ENCODE data around the gene NR4A3.

Gene NR4A3

GRCh38 chr9:99860266-99860665, 38.6 kb downstream of the NR4A3 start:
- Mint-ChIP-seq H3K4me1 (peaks cover 41% of the 10 kb centered on the region), H3K27ac (peak overlapping the region; percentile 89), H3K4me3 (peak overlapping the region; percentile 54), H3K9me3 (no peaks in the 10 kb centered on the region), H3K27me3 (ENCODE audit: low read depth, poor library complexity) (peaks cover 14% of the 10 kb centered on the region), H3K36me3 (ENCODE audit: low read depth) (no peaks in the 10 kb centered on the region)
- DNase-seq = no peak
- no peak for TF ChIP-seq CTCF (IDR thresholded peaks at IDR 0.05)

GRCh38 chr9:99863955-99864354, 42.3 kb downstream of the NR4A3 start:
- Mint-ChIP-seq H3K4me1 (peaks cover 38% of the 10 kb centered on the region), H3K36me3 (ENCODE audit: low read depth) (no peaks in the 10 kb centered on the region), H3K27ac (no peak overlapping the region), H3K27me3 (ENCODE audit: low read depth, poor library complexity) (peaks cover 14% of the 10 kb centered on the region), H3K9me3 (no peaks in the 10 kb centered on the region), H3K4me3 (no peak overlapping the region)
- no peak for TF ChIP-seq CTCF (IDR thresholded peaks at IDR 0.05)
- DNase-seq = no peak

- H3K36me3 Mint-ChIP-seq (ENCODE audit: low read depth) = no peaks in the 10 kb centered on the region
- no peak overlapping the region for H3K27ac Mint-ChIP-seq
- H3K9me3 Mint-ChIP-seq = no peaks in the 10 kb centered on the region
- peaks cover 14% of the 10 kb centered on the region for H3K27me3 Mint-ChIP-seq (ENCODE audit: low read depth, poor library complexity)
- DNase-seq = no peak
- H3K4me3 Mint-ChIP-seq = no peak overlapping the region
- H3K4me1 Mint-ChIP-seq = peaks cover 28% of the 10 kb centered on the region
- TF ChIP-seq CTCF (IDR thresholded peaks at IDR 0.05) = no peak
Observed at GRCh38 chr9:99866398-99866797, 44.7 kb downstream of the NR4A3 start.

GRCh38 chr9:99867536-99867935, 45.9 kb downstream of the NR4A3 start:
- Mint-ChIP-seq H3K27me3 (ENCODE audit: low read depth, poor library complexity) (peaks cover 12% of the 10 kb centered on the region), H3K27ac (no peak overlapping the region), H3K4me1 (peaks cover 24% of the 10 kb centered on the region), H3K9me3 (no peaks in the 10 kb centered on the region), H3K4me3 (no peak overlapping the region), H3K36me3 (ENCODE audit: low read depth) (no peaks in the 10 kb centered on the region)
- TF ChIP-seq CTCF (IDR thresholded peaks at IDR 0.05) = no peak
- DNase-seq = no peak

GRCh38 chr9:99867968-99868367, 46.3 kb downstream of the NR4A3 start:
- Mint-ChIP-seq H3K4me1 (peaks cover 20% of the 10 kb centered on the region), H3K27me3 (ENCODE audit: low read depth, poor library complexity) (peaks cover 8% of the 10 kb centered on the region), H3K27ac (no peak overlapping the region), H3K36me3 (ENCODE audit: low read depth) (no peaks in the 10 kb centered on the region), H3K9me3 (no peaks in the 10 kb centered on the region), H3K4me3 (no peak overlapping the region)
- DNase-seq = no peak
- TF ChIP-seq CTCF (IDR thresholded peaks at IDR 0.05) = no peak

- no peak for DNase-seq
- no peaks in the 10 kb centered on the region for H3K36me3 Mint-ChIP-seq (ENCODE audit: low read depth)
- peaks cover 19% of the 10 kb centered on the region for H3K4me1 Mint-ChIP-seq
- H3K27me3 Mint-ChIP-seq (ENCODE audit: low read depth, poor library complexity) = peaks cover 3% of the 10 kb centered on the region
- no peak overlapping the region for H3K27ac Mint-ChIP-seq
- H3K9me3 Mint-ChIP-seq = no peaks in the 10 kb centered on the region
- H3K4me3 Mint-ChIP-seq = no peak overlapping the region
- TF ChIP-seq CTCF (IDR thresholded peaks at IDR 0.05) = no peak
Observed at GRCh38 chr9:99868845-99869244, 47.2 kb downstream of the NR4A3 start.

Measured in nephron progenitor cell (in vitro differentiated cells).